Muscle layer of duodenum (tissue), 2 donors: ENCODE results near the gene PIM2.
A peak's percentile ranks its signal among the peaks of the same experiment; 100 is the strongest.
"Not testable (repeated sequence)": the region's sequence is repeated elsewhere in the genome, so short reads cannot be mapped to it uniquely, and the experiment has no call there.

Experiments used
- H3K27ac ChIP-seq: one replicate; pipeline ENCODE4 v1.7.0; 2013; ENCODE audit warnings: mild to moderate bottlenecking, low read length
- H3K27me3 ChIP-seq: one replicate; pipeline ENCODE4 v1.7.0; 2013; ENCODE audit warnings: low read depth, mild to moderate bottlenecking, control low read depth, low read length
- H3K36me3 ChIP-seq, 2 donors: one replicate each; pipeline ENCODE4 v1.7.0; 2013; ENCODE audit warnings: low read length in 2 of 2, control low read depth in 1 of 2, mild to moderate bottlenecking in 1 of 2; ENCODE audit not compliant: insufficient read depth in 2 of 2, control insufficient read depth in 1 of 2
- H3K4me1 ChIP-seq, 2 donors: one replicate each; pipeline ENCODE4 v1.7.0; 2013; ENCODE audit warnings: low read length in 2 of 2, mild to moderate bottlenecking in 2 of 2, control low read depth in 1 of 2, moderate library complexity in 1 of 2; ENCODE audit not compliant: insufficient read depth in 2 of 2, control insufficient read depth in 1 of 2
- H3K4me3 ChIP-seq, 2 donors: one replicate each; pipeline ENCODE4 v1.7.0; 2013; ENCODE audit warnings: low read length in 2 of 2, low read depth in 1 of 2, mild to moderate bottlenecking in 1 of 2
- H3K9me3 ChIP-seq, 2 donors: one replicate each; pipeline ENCODE4 v1.7.0; 2013; ENCODE audit warnings: low read length in 2 of 2, control low read depth in 1 of 2, mild to moderate bottlenecking in 1 of 2; ENCODE audit not compliant: control insufficient read depth in 1 of 2
- donor health status: healthy.

The PIM2 gene

DNA sequence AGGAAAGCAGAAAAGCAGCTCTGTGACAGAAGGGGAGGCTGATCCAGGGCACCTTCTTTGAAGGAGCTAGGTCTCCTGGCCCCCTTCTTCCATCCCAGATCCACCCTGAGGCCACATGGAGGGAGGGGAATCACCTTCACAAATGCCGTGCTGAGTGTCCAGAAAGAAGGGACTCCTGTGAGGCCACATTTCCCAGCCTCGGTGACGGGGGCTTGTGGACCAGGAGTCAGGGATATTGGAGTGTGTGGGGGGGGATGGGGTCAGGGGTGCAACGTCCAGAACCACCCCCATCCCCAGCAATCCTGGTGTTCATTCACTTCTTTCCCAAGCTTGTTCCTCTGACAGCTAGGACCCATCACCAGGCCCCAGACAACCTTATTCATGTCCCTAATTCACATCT lies 25.9 kb downstream of the PIM2 start:
- Histone ChIP-seq H3K27me3 (no peaks in the 10 kb centered on the region), H3K36me3 (peaks cover 0 to 13% of the 10 kb centered on the region in 2 donors), H3K4me3 (no peak overlapping the region), H3K9me3 (no peaks in the 10 kb centered on the region), H3K27ac (no peak overlapping the region), H3K4me1 (peaks cover 0 to 16% of the 10 kb centered on the region in 2 donors)

GRCh38 chrX:48891402-48892288 lies 27.2 kb downstream of the PIM2 start:
- Histone ChIP-seq H3K4me1 (peaks cover 0 to 14% of the 10 kb centered on the region in 2 donors), H3K4me3 (peak overlapping the region; percentile 39 to 73), H3K27ac (no peak overlapping the region), H3K27me3 (no peaks in the 10 kb centered on the region), H3K9me3 (no peaks in the 10 kb centered on the region), H3K36me3 (peaks cover 0 to 13% of the 10 kb centered on the region in 2 donors)

- peaks cover 0 to 13% of the 10 kb centered on the region in 2 donors for H3K36me3 ChIP-seq
- no peaks in the 10 kb centered on the region for H3K27me3 ChIP-seq
- no peak overlapping the region for H3K27ac ChIP-seq
- H3K9me3 ChIP-seq, result no peaks in the 10 kb centered on the region
- H3K4me1 ChIP-seq, result peaks cover 0 to 8% of the 10 kb centered on the region in 2 donors
- H3K4me3 ChIP-seq, result peak overlapping the region; percentile 33 to 73
These were observed 27.9 kb downstream of the PIM2 start for GRCh38 chrX:48890934-48891401.

DNA sequence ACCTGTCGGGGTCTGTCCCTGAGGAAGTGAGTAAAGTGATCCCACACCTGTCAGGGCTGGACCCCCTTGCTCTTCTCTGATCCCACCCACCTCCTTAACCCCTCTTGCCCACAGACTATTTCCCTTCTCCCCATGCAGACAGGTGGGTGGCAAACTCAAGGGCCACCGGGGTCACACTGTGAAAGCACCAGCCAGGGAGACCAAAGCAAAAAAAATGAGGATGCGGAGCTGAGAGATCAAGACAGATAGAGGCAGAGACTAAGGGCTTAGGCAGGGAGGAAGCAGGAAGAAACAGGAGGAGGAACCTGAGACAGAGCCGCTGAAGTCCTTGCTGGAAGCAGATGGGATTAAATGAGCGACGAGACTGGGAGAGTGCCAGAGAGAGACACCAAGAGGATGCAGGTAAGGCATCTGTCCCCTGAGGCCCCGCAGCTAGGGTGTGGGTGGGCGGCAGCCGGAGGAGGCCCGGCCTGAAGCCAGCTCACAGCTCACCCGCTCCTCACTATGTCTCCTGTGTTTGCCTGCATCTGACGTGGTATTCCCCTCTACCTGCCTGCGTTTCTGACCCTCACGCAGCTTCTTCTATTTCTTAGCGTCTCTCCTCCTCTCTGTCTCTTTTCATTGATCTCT lies 28.4 kb downstream of the PIM2 start:
- no peak overlapping the region for H3K27ac ChIP-seq
- H3K36me3 ChIP-seq, result peaks cover 0 to 13% of the 10 kb centered on the region in 2 donors
- H3K9me3 ChIP-seq, result no peaks in the 10 kb centered on the region
- no peaks in the 10 kb centered on the region for H3K27me3 ChIP-seq
- peak overlapping the region; percentile 33 to 73 for H3K4me3 ChIP-seq
- H3K4me1 ChIP-seq, result peaks cover 0 to 8% of the 10 kb centered on the region in 2 donors

DNA sequence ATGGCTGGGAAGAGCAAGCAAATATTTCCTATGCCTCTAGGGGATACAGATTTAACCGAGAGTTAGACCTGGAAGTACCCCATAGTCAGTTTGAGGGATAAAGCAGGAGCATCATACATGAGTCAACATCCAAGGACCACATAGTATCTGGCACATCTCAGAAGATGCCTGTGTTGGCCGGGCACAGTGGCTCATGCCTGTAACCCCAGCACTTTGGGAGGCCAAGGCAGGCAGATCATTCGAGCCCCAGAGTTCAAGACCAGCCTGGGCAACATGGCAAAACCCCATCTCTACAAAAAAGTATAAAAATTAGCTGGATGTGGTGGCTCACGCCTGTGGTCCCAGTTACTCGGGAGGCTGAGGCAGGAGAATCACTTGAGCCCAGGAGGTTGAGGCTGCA lies 32.2 kb downstream of the PIM2 start:
- H3K4me1 ChIP-seq, H3K27ac ChIP-seq, H3K36me3 ChIP-seq, H3K27me3 ChIP-seq, H3K9me3 ChIP-seq, H3K4me3 ChIP-seq: not testable (repeated sequence)

GRCh38 chrX:48883729-48884128 lies 35.1 kb downstream of the PIM2 start:
- Histone ChIP-seq H3K36me3 (no peaks in the 10 kb centered on the region), H3K27ac (no peak overlapping the region), H3K4me3 (no peak overlapping the region), H3K27me3 (no peaks in the 10 kb centered on the region), H3K4me1 (no peaks in the 10 kb centered on the region), H3K9me3 (no peaks in the 10 kb centered on the region)

GRCh38 chrX:48876944-48877343 lies 41.9 kb downstream of the PIM2 start:
- not testable (repeated sequence) for H3K36me3 ChIP-seq, H3K4me1 ChIP-seq

DNA sequence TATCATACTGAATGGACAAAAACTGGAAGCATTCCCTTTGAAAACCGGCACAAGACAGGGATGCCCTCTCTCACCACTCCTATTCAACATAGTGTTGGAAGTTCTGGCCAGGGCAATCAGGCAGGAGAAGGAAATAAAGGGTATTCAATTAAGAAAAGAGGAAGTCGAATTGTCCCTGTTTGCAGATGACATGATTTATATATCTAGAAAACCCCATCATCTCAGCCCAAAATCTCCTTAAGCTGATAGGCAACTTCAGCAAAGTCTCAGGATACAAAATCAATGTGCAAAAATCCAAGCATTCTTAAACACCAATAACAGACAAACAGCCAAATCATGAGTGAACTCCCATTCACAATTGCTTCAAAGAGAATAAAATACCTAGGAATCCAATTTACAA lies 46.8 kb downstream of the PIM2 start:
- not testable (repeated sequence) for H3K36me3 ChIP-seq, H3K27ac ChIP-seq, H3K4me3 ChIP-seq, H3K9me3 ChIP-seq, H3K27me3 ChIP-seq, H3K4me1 ChIP-seq

More at GRCh38 chrX:48876944-48877343, 41.9 kb downstream of the PIM2 start:
- H3K9me3 ChIP-seq, H3K4me3 ChIP-seq, H3K27me3 ChIP-seq, H3K27ac ChIP-seq: not testable (repeated sequence)

DNA sequence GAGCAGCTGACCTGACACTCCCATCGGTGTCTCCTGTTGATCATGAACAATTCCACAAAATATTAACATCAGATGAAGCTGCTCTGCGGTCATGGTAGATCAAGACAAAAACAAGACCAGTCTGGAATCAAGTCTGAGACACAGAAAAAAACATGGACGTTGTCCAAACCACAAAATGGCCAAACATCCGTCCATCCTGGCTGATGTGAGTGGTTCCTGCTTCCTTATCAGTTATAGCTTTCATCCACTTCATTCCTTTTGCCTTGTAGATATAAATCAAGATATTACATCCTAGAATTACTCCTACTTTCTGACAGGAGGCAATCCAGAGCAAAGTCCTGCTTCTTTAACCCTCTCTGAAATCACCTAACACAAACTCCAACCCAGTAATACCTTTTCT lies 54.6 kb downstream of the PIM2 start:
- H3K36me3 ChIP-seq, result no peaks in the 10 kb centered on the region
- no peaks in the 10 kb centered on the region for H3K4me1 ChIP-seq
- H3K27me3 ChIP-seq, result no peaks in the 10 kb centered on the region
- H3K27ac ChIP-seq, result no peak overlapping the region
- no peaks in the 10 kb centered on the region for H3K9me3 ChIP-seq
- no peak overlapping the region for H3K4me3 ChIP-seq
